HG02852 (cell line): ENCODE results near the gene MISP3.

Source experiments
- ATAC-seq: cut with Tn5 transposase; IDR thresholded peaks from one replicate; pipeline ENCODE4 v1.9.1; 2021; ENCODE audit warnings: mild to moderate bottlenecking, moderate library complexity; ENCODE audit not compliant: unreplicated experiment

Gene MISP3

GRCh38 chr19:14119146-14119545 lies 46.6 kb downstream of the MISP3 start:
- no peak for ATAC-seq

GRCh38 chr19:14119644-14120496 lies 47.3 kb downstream of the MISP3 start:
- no peak for ATAC-seq

GRCh38 chr19:14120497-14120780 lies 47.9 kb downstream of the MISP3 start:
- ATAC-seq, result no peak

- no peak for ATAC-seq
These were observed 50.3 kb downstream of the MISP3 start for GRCh38 chr19:14122924-14123323.
